Hepatocyte (in vitro differentiated cells): Measurements from ENCODE around the gene M6PR.

ENCODE experiments used
- EZH2phosphoT487 ChIP-seq: fragments of 200-600 bp; sonication (generic); IDR thresholded peaks from one replicate; pipeline ENCODE4 v1.6.1; 2018; ENCODE audit warnings: antibody characterized with exemption, mild to moderate bottlenecking, low read depth, moderate library complexity; ENCODE audit not compliant: unreplicated experiment, severe bottlenecking
- TF ChIP-seq, protein P1 (sequence below): fragments of 200-600 bp; sonication (generic); IDR thresholded peaks from 2 replicates; pipeline ENCODE4 v1.5.1; 2016; ENCODE audit warnings: antibody characterized with exemption, mild to moderate bottlenecking; ENCODE audit not compliant: poor library complexity

- TF ChIP-seq, protein P1, sequence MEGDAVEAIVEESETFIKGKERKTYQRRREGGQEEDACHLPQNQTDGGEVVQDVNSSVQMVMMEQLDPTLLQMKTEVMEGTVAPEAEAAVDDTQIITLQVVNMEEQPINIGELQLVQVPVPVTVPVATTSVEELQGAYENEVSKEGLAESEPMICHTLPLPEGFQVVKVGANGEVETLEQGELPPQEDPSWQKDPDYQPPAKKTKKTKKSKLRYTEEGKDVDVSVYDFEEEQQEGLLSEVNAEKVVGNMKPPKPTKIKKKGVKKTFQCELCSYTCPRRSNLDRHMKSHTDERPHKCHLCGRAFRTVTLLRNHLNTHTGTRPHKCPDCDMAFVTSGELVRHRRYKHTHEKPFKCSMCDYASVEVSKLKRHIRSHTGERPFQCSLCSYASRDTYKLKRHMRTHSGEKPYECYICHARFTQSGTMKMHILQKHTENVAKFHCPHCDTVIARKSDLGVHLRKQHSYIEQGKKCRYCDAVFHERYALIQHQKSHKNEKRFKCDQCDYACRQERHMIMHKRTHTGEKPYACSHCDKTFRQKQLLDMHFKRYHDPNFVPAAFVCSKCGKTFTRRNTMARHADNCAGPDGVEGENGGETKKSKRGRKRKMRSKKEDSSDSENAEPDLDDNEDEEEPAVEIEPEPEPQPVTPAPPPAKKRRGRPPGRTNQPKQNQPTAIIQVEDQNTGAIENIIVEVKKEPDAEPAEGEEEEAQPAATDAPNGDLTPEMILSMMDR, result no peak
- TF ChIP-seq EZH2phosphoT487, result no peak
Measured at GRCh38 chr12:8894986-8895385, 54.5 kb downstream of the M6PR start.
